SU-DHL-6 (cell line): ENCODE measurements around the gene ZXDC.

Experiments used
- CTCF ChIP-seq: fragments of 200-600 bp; sonication (generic); IDR thresholded peaks from one replicate; pipeline ENCODE4 v1.5.1; 2017; ENCODE audit warnings: antibody characterized with exemption, mild to moderate bottlenecking, low read length, moderate library complexity; ENCODE audit not compliant: insufficient read depth, poor library complexity, severe bottlenecking
- EZH2phosphoT487 ChIP-seq: fragments of 200-600 bp; sonication (generic), shearing (Covaris generic); conservative IDR thresholded peaks from 2 replicates; pipeline ENCODE4 v1.6.1; 2018; ENCODE audit warnings: mild to moderate bottlenecking, antibody characterized with exemption, low read length, moderate library complexity, mixed read lengths

DNA sequence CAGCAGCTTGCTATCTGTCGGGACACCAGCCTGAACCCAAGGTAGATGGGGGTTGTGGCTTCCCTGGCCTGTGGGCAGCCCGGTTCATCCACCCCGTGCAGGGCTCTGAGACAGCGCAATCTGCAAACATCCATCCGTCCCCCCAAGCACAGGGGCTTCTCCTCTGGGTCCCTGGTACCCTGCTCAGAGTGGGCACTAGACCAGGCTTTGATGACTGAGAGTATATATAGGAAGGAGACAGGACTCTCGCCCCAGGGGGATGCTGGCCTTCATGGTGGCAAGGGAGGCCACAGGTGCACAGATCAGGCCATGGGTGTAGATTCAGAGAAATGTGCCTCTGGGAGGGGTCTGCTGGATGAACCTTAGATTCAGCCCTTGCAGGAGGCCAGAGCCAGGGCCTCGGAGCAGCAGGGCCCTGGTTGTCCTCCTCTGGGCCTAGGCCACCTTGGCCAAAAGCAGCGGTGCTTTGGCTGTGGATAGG, 40.7 kb downstream of the ZXDC start:
- TF ChIP-seq EZH2phosphoT487 = no peak
- no peak for TF ChIP-seq CTCF
